Measurements from ENCODE around the gene MSMP.

Gene MSMP

DNA sequence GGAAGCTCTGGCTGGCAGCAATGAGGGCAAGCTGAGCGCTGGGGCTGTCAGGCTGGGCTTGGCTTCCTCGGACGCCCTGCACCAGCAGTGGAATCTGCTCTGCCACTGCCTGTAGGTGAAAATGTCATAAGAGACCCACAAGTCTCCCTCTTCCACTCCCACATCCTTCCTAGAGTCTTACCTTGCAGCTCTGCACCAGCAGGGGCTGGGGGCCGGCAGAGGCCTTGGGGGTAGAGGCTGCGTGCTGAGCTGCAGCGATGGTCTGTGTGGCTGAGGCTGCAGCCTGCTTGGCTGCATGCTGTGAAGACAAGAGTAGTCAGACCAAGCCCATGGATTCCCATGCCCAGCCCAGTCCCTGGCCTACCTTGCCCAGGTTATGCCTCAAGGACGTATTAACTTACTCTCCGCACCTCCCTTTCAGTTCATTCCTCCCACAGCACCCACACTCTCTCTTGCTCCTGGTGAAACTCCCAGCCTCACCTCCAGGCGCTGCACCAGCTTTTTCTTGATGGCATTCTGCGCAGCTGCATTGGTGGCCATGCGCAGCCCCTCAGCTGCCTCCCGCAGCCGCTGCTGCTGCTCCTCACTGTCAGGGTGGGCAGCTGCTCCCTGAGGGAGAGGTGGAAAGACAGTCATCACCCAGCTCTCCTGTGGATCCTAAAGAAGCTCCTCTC is 39.4 kb downstream of the MSMP start:
- Mint-ChIP-seq H3K4me1 (peaks cover 8% of the 10 kb centered on the region), H3K9me3 (no peaks in the 10 kb centered on the region), H3K27me3 (ENCODE audit: low read depth, poor library complexity) (no peaks in the 10 kb centered on the region), H3K4me3 (no peak overlapping the region), H3K27ac (peak overlapping the region; percentile 64), H3K36me3 (ENCODE audit: low read depth) (peaks cover 88% of the 10 kb centered on the region)
- no peak for TF ChIP-seq CTCF (IDR thresholded peaks at IDR 0.05)
- no peak for DNase-seq

- Mint-ChIP-seq H3K36me3 (ENCODE audit: low read depth) (peaks cover 86% of the 10 kb centered on the region), H3K9me3 (no peaks in the 10 kb centered on the region), H3K27ac (no peak overlapping the region), H3K4me1 (peaks cover 8% of the 10 kb centered on the region), H3K4me3 (no peak overlapping the region), H3K27me3 (ENCODE audit: low read depth, poor library complexity) (no peaks in the 10 kb centered on the region)
- no peak for DNase-seq
- TF ChIP-seq CTCF (IDR thresholded peaks at IDR 0.05): no peak
These were observed 40.0 kb downstream of the MSMP start for GRCh38 chr9:35714123-35714522.

GRCh38 chr9:35713578-35713977 is 40.5 kb downstream of the MSMP start:
- TF ChIP-seq CTCF (IDR thresholded peaks at IDR 0.05): no peak

GRCh38 chr9:35712762-35713400 is 41.2 kb downstream of the MSMP start:
- Mint-ChIP-seq H3K9me3 (no peaks in the 10 kb centered on the region), H3K36me3 (ENCODE audit: low read depth) (peaks cover 88% of the 10 kb centered on the region), H3K27me3 (ENCODE audit: low read depth, poor library complexity) (no peaks in the 10 kb centered on the region), H3K4me3 (no peak overlapping the region), H3K27ac (no peak overlapping the region), H3K4me1 (peaks cover 8% of the 10 kb centered on the region)
- TF ChIP-seq CTCF (IDR thresholded peaks at IDR 0.05): no peak
- no peak for DNase-seq

More at GRCh38 chr9:35713578-35713977, 40.5 kb downstream of the MSMP start:
- H3K9me3 Mint-ChIP-seq: no peaks in the 10 kb centered on the region
- DNase-seq: no peak
- no peaks in the 10 kb centered on the region for H3K27me3 Mint-ChIP-seq (ENCODE audit: low read depth, poor library complexity)
- no peak overlapping the region for H3K4me3 Mint-ChIP-seq
- no peak overlapping the region for H3K27ac Mint-ChIP-seq
- peaks cover 8% of the 10 kb centered on the region for H3K4me1 Mint-ChIP-seq
- H3K36me3 Mint-ChIP-seq (ENCODE audit: low read depth): peaks cover 88% of the 10 kb centered on the region

GRCh38 chr9:35711501-35712428 is 42.3 kb downstream of the MSMP start:
- peak overlapping the region; percentile 90 for H3K27ac Mint-ChIP-seq
- H3K4me1 Mint-ChIP-seq: peaks cover 8% of the 10 kb centered on the region

More at GRCh38 chr9:35711501-35712428, 42.3 kb downstream of the MSMP start:
- H3K9me3 Mint-ChIP-seq: no peaks in the 10 kb centered on the region
- H3K4me3 Mint-ChIP-seq: no peak overlapping the region
- no peak for DNase-seq
- peaks cover 88% of the 10 kb centered on the region for H3K36me3 Mint-ChIP-seq (ENCODE audit: low read depth)
- TF ChIP-seq CTCF (IDR thresholded peaks at IDR 0.05): no peak
- no peaks in the 10 kb centered on the region for H3K27me3 Mint-ChIP-seq (ENCODE audit: low read depth, poor library complexity)
